IMR-90 (cell line): ENCODE results near the gene AMZ1. TPM values are rescaled to one million over a fixed set of nuclear protein-coding genes. Genes with fewer than 3 reads are reported as not detected.
"Not testable (repeated sequence)": the region's sequence is repeated elsewhere in the genome, so short reads cannot be mapped to it uniquely, and the experiment has no call there.

ENCODE experiments used
- ATAC-seq: fragments of 200-7000 bp; cut with Tn5 transposase; 2 replicates; pipeline ENCODE4 v1.9.1; 2020; ENCODE audit warnings: low read depth, mild to moderate bottlenecking, moderate library complexity
- BruUV-seq: library from RNA; stranded (reverse); fragments of 400-500 nt; replicated peaks from 2 replicates; lab custom pipeline; 2021; lab: Mats Ljungman, UMichigan
- CTCF ChIA-PET: fragments of 300-600 bp; formaldehyde crosslinking; extraction: SDS; loops from one replicate; lab custom pipeline; 2021; ENCODE audit warnings: antibody characterized with exemption; lab: Yijun Ruan, JAX
- POLR2A ChIA-PET: fragments of 300-600 bp; sonication (Branson Sonifier 250); formaldehyde crosslinking; loops from one replicate; lab custom pipeline; 2022; ENCODE audit warnings: antibody characterized with exemption; ENCODE audit not compliant: unreplicated experiment; lab: Charles Lee
- DNase-seq: peaks from one replicate; pipeline ENCODE4 v3.0.0; 2013
- H2AFZ ChIP-seq: replicated peaks from 2 replicates; pipeline ENCODE3; 2013; ENCODE audit warnings: low read length, mild to moderate bottlenecking; ENCODE audit not compliant: poor library complexity
- H2AK5ac ChIP-seq: 2 replicates; pipeline ENCODE4 v1.6.1; 2013; ENCODE audit warnings: low read depth, low read length, inconsistent platforms
- H2AK9ac ChIP-seq: replicated peaks from 2 replicates; pipeline ENCODE3; 2013; ENCODE audit warnings: mild to moderate bottlenecking, low read depth, low read length, moderate library complexity; ENCODE audit not compliant: poor library complexity
- H2BK120ac ChIP-seq: 2 replicates; pipeline ENCODE4 v1.6.1; 2013; ENCODE audit warnings: low read depth, low read length, inconsistent platforms
- H2BK15ac ChIP-seq: 3 replicates; pipeline ENCODE4 v1.6.1; 2013; ENCODE audit warnings: low read depth, low read length, inconsistent platforms
- H2BK20ac ChIP-seq: 2 replicates; pipeline ENCODE4 v1.6.1; 2013; ENCODE audit warnings: low read depth, mild to moderate bottlenecking, inconsistent platforms, low read length, moderate library complexity
- H2BK5ac ChIP-seq: 2 replicates; pipeline ENCODE4 v1.6.1; 2013; ENCODE audit warnings: mild to moderate bottlenecking, low read depth, low read length, inconsistent platforms; ENCODE audit not compliant: poor library complexity, severe bottlenecking
- H3K14ac ChIP-seq: replicated peaks from 2 replicates; pipeline ENCODE4 v1.6.1; 2013; ENCODE audit warnings: low read depth, low read length, inconsistent platforms
- H3K18ac ChIP-seq: 2 replicates; pipeline ENCODE4 v1.6.1; 2013; ENCODE audit warnings: low read depth, low read length, control low read depth
- H3K23ac ChIP-seq: 2 replicates; pipeline ENCODE4 v1.6.1; 2013; ENCODE audit warnings: low read depth, low read length, inconsistent platforms
- H3K27ac ChIP-seq: 2 replicates; pipeline ENCODE4 v1.5.1; 2013; ENCODE audit warnings: mild to moderate bottlenecking, control low read depth, low read length; ENCODE audit not compliant: insufficient read depth
- H3K27me3 ChIP-seq: 2 replicates; pipeline ENCODE4 v1.6.1; 2013; ENCODE audit warnings: low read length; ENCODE audit not compliant: control insufficient read depth, insufficient read depth
- H3K36me3 ChIP-seq: 2 replicates; pipeline ENCODE4 v1.6.1; 2013; ENCODE audit warnings: low read length, mixed read lengths; ENCODE audit not compliant: control insufficient read depth, insufficient read depth
- H3K4ac ChIP-seq: 2 replicates; pipeline ENCODE4 v1.6.1; 2013; ENCODE audit warnings: low read depth, low read length, inconsistent platforms
- H3K4me1 ChIP-seq: 2 replicates; pipeline ENCODE4 v1.6.1; 2013; ENCODE audit warnings: low read length, mixed read lengths; ENCODE audit not compliant: control insufficient read depth, insufficient read depth
- H3K4me2 ChIP-seq: 2 replicates; pipeline ENCODE4 v1.6.1; 2013; ENCODE audit warnings: low read depth, mild to moderate bottlenecking, control low read depth, low read length, moderate library complexity
- H3K4me3 ChIP-seq: 2 replicates; pipeline ENCODE4 v1.5.1; 2013; ENCODE audit warnings: low read depth, mild to moderate bottlenecking, control low read depth, low read length, moderate library complexity; ENCODE audit not compliant: insufficient read depth
- H3K56ac ChIP-seq: 2 replicates; pipeline ENCODE4 v1.6.1; 2013; ENCODE audit warnings: low read length, inconsistent platforms; ENCODE audit not compliant: insufficient read depth; ENCODE audit errors: extremely low read depth
- H3K79me1 ChIP-seq, 2 experiments: 2 replicates each; pipeline ENCODE4 v1.6.1; 2013; ENCODE audit warnings: low read length in 2 of 2, inconsistent platforms in 1 of 2, low read depth in 1 of 2
- H3K9ac ChIP-seq: 2 replicates; pipeline ENCODE4 v1.6.1; 2013; ENCODE audit warnings: low read depth, low read length, control low read depth
- H3K9me1 ChIP-seq: 2 replicates; pipeline ENCODE4 v1.6.1; 2013; ENCODE audit warnings: low read length, inconsistent platforms; ENCODE audit not compliant: insufficient read depth
- H3K9me3 ChIP-seq: 2 replicates; pipeline ENCODE4 v1.6.1; 2013; ENCODE audit warnings: low read length; ENCODE audit not compliant: control insufficient read depth, insufficient read depth
- H4K20me1 ChIP-seq: 2 replicates; pipeline ENCODE4 v1.6.1; 2013; ENCODE audit warnings: low read length, inconsistent platforms; ENCODE audit not compliant: insufficient read depth
- H4K5ac ChIP-seq: 2 replicates; pipeline ENCODE4 v1.6.1; 2013; ENCODE audit warnings: mild to moderate bottlenecking, low read depth, low read length, control low read depth
- H4K8ac ChIP-seq, 2 experiments: 2 replicates each; pipeline ENCODE4 v1.6.1; 2013; ENCODE audit warnings: low read depth in 2 of 2, low read length in 2 of 2, control low read depth in 1 of 2, inconsistent platforms in 1 of 2
- H4K91ac ChIP-seq: 2 replicates; pipeline ENCODE4 v1.6.1; 2013; ENCODE audit warnings: low read depth, low read length, inconsistent platforms; ENCODE audit not compliant: insufficient read depth
- WGBS, 2 experiments: methylation state at CpG; one replicate each; pipeline versions ENCODE4 v1.1.5 to v1.1.7; 2013; ENCODE audit warnings: missing lambda C conversion rate in 2 of 2; ENCODE audit not compliant: insufficient read length in 1 of 2; ENCODE audit errors: extremely low coverage in 2 of 2; 5-methylcytosine and 5-hydroxymethylcytosine counted together
- dilution Hi-C: fragments of 300-500 bp; cut with HindIII; formaldehyde crosslinking; loops from one replicate; pipeline ENCODE4 v1.14.3; 2018; ENCODE audit warnings: low sequenced_read_pairs; ENCODE audit not compliant: unreplicated experiment
- in situ Hi-C: fragments of 300-500 bp; cut with MboI; formaldehyde crosslinking; loops from 3 replicates; pipeline ENCODE4 v1.14.3; 2019; ENCODE audit warnings: low sequenced_read_pairs, inconsistent platforms, mixed read lengths
- intact Hi-C: fragments of 100-400 bp; cut with micrococcal nuclease; formaldehyde crosslinking; loops from 2 replicates; pipeline ENCODE4 v1.10.0; 2022
- polyA plus RNA-seq, 3 experiments: library from polyadenylated mRNA; depleted of rRNA; stranded (reverse); fragments of >200 nt; gene quantifications; 2 replicates each; pipeline ENCODE4 v1.2.3, GENCODE V29; 2012; ENCODE audit warnings: low replicate concordance in 1 of 3
- total RNA-seq: library from RNA; depleted of rRNA; stranded (reverse); fragments of >200 nt; gene quantifications from 2 replicates; pipeline ENCODE4 v1.2.3, GENCODE V29; 2012

AMZ1 gene
- total and polyA plus RNA-seq, 2 of the 4 experiments (the other 2 are of a cell fraction), result 0.54 to 1.6 TPM

- H3K4me3 ChIP-seq, H4K91ac ChIP-seq, H4K8ac ChIP-seq, H3K4me2 ChIP-seq, H2AFZ ChIP-seq, ATAC-seq, in situ Hi-C loops, H2AK9ac ChIP-seq, H3K9me1 ChIP-seq, H3K23ac ChIP-seq, POLR2A ChIA-PET, H2BK20ac ChIP-seq, DNase-seq, intact Hi-C loops, H3K27ac ChIP-seq, H3K4ac ChIP-seq, H3K9me3 ChIP-seq, H2BK5ac ChIP-seq, H3K56ac ChIP-seq, BruUV-seq, dilution Hi-C loops, H2BK120ac ChIP-seq, H2BK15ac ChIP-seq, H3K27me3 ChIP-seq, H3K4me1 ChIP-seq, H3K14ac ChIP-seq, H3K9ac ChIP-seq, H4K5ac ChIP-seq, H3K18ac ChIP-seq, H3K36me3 ChIP-seq, H2AK5ac ChIP-seq: not testable (repeated sequence)
- CTCF ChIA-PET, result interaction anchor here (0.6 kb wide), 1 partner anchor 14 kb away, joined by 5 read pairs; no protein-coding TSS in a partner anchor
- WGBS, 2 experiments, result 100% methylated on average over 2 of the region's 15 CpGs; no CpG with 5 or more reads in 1 of the 2 experiments
- H3K79me1 ChIP-seq, result peaks cover 50 to 82% of the 10 kb centered on the region in 2 experiments
- peaks cover 18% of the 10 kb centered on the region for H4K20me1 ChIP-seq
Observed at GRCh38 chr7:2737005-2737743, 49.2 kb downstream of the AMZ1 start.
